Renal cortical epithelial cell (primary cell): Measurements from ENCODE around the gene ABLIM1. TPM values are rescaled to one million over a fixed set of nuclear protein-coding genes. Genes with fewer than 3 reads are reported as not detected.

Experiments used
- DNase-seq: peaks from one replicate; pipeline ENCODE4 v3.0.0-alpha.2; 2011; ENCODE audit warnings: low read depth
- total RNA-seq: library from RNA; depleted of rRNA; stranded (reverse); fragments of >200 nt; gene quantifications from 2 replicates; pipeline ENCODE4 v1.2.3, GENCODE V29; 2014

The ABLIM1 gene
- total RNA-seq, 1 donor from 2014 or later = 77.4 TPM

DNA sequence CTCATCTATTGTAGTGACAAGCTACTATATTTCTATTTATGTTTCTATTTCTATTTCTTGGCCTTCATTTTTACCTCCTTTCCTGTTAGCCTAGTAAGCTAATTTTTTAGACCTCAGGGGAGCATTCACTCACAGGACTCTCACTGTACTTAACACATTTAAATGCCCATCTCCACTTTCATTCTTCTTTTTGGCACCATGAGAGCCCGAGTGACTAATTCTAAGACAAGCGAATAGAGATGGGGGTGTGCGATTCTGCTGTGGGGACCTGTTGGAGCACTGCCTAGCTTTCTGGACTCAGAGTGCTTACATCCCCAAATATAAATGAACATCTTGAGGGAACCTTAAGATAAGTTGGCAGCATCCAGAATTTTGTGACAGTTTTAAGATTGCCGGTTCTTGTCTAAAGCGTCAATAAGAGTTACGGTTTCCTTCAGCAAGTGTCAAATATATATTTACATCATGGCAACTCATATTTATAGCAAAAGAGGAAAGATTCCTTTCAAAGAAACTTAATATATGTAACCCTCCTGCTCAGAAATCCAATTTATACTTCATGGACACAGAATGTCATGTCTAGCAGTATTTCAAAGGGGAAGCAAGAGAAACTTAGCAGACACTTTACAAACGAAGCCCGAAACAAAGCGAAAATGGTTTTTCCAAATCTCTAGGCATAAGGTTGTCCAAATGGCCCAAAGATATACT lies 199.7 kb downstream of the ABLIM1 start:
- DNase-seq = no peak

DNA sequence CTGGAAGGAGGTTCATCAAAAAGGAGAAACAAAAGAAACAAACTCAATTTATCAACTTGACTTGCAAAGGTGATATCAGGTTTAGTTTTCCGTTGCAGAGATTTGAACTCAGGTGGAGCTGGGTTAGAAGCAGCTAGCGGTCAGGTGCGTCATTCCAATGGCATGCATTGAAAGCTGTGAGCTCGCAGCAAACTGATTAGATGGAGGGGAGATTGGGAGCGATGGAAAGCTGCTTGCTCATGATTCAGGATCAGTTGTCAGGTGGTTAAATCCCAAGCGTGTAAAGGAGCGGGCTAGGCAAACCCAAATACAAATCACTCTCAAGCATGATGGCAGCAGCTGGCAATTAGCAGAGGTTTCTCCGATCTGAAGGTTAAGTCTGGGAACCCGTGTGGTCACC lies 204.5 kb downstream of the ABLIM1 start:
- no peak for DNase-seq

DNA sequence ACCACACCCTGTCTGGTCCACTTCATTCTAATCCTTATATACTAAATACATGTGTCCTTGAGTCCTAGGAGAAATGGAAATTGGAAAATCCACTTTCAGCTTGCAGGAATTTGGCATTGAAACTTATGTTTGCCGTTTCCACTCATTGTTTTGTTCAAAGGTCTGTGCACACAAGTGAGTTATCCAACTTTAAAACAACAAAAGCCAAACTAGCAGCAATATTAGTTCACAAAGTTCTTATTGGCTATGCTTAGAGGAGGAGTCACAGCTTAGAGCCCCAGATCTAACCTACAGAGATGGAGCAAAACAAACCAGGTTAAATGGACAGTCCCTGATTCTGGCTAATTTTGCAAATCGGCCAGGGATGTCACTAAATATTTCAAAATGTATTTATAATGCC lies 209.2 kb downstream of the ABLIM1 start:
- no peak for DNase-seq

DNA sequence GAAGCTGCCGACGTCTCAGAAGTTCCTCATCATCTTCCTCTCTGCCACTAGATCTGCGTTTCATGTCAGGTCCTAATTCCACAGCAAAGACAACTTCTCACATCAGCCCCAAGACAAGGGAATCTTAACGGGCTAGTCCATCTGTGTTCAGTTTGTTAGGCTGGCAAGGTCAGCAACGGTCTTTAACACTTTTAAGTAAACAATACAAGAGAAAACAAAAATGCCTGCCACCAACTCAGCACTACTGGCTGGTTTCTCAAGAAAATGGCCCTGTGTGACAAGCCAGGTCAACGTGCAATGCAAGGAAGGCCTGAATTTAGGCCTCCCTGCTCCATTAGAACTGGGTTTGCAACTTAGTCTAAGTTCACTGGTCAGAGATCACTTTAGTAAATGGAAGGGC lies 212.7 kb downstream of the ABLIM1 start:
- DNase-seq = no peak

DNA sequence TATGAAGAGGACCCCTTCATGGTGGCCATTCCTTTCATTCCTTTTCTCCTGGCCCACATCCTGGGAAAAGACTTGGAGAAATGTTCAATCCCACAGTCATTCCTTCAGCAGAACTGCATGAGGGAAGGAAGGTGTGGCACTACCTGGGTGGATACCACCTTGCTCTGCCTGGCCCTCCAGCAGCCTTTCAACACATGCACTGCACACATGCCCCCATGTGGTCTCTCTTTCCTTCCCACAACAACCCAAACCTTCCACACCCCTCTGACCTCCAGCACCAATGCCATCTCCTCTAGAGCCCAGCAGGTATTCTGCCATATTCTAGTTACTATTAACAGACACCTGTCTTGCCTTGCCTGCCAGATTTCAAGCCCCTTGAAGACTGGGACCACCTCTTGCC lies 213.3 kb downstream of the ABLIM1 start:
- DNase-seq = no peak

DNA sequence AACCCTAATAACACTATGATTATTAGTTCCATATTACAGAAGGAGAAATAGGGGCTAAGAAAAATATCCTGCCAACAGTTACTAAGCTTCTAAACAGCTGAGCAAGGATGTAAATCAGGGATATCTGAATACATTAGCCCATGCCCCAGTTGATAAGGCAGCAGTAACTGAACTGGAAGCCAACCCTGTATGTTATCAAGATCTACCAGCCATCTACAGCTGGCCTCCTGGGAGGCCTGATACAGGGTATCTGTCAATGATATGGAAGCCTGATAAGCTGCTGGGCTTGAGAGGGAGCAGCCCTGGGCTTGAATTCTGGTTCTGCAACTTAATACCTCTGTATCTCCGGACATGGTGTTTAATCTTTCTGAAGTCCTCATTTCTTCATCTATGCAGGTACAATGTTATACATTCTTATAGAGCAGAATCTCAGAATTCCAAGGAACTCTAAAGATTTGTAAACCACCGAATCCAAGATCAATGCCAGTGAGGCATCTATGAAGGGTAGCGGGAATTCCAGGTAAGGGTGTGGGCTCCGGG lies 215.9 kb downstream of the ABLIM1 start:
- DNase-seq = no peak

DNA sequence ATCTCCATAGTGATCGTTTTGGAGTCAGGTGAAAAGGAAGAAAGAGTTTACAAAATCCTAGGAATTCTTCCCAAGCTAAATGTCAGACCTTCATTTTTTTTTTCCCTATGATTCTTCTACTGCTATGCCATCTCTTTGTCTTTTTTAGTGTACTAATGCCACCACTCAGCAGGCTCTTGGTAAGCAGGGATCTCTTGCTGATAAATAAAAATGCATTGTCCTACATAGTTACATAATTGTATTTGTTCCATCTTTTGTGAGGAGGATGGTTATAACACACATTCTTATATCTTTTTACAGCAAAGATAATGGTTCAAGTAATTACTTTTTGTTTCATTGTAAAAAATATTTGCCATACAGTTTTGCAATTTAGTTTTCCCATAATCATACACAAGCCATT lies 217.0 kb downstream of the ABLIM1 start:
- DNase-seq = no peak

DNA sequence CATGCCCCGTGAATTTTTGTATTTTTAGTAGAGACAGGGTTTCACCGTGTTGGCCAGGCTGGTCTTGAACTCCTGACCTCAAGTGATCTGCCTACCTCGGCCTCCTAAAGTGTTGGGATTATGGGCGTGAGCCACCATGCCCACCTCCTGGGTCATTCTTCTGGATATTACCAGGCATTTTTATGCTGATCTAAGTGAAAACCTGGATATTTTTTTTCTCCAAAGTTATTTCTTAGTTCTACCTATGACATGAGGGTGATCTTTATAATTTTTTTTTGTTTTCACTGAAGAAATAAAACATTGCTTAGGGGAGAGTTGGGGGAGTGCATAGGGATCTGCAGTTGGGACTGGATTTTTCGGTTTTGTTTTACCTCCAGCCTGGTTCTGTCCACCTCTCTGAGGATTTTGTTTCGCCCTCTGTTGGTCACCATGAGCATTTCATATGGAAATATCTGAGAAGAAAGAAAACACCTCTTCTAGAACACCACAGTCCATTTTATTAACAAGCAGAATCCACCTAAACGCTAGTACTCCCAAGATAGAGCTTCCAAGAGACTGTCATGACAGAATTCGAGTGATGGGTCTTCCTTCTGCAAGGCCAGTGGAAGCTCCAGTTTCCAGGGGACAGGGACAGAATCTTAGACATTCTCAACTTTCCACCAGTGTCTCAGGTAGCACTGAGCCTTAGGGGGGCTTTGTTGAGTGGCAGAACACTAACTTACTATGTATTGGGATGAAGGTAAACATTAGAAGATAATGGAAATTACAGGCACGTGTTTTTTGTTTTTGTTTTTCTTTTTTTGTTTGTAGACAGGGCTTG lies 220.4 kb downstream of the ABLIM1 start:
- peak; percentile 15 for DNase-seq

DNA sequence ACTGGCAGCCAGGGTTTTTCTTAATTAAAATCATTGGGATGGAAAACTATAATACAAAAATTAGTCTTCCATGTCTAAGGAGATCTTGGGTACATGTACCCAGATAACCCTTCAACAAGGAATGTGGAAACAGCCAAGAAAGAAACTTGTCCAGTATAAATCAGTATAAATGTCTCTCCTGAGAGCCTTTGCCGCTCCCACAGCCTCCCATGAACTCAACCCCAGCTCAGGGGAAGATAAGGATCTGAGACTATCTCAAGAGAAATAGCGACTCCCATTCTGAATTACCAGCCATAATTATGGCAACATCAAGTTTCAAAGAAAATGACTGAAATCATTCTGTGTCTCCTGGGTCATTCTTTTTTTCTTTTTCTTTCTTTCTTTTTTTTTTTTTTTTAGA lies 221.1 kb downstream of the ABLIM1 start:
- no peak for DNase-seq

DNA sequence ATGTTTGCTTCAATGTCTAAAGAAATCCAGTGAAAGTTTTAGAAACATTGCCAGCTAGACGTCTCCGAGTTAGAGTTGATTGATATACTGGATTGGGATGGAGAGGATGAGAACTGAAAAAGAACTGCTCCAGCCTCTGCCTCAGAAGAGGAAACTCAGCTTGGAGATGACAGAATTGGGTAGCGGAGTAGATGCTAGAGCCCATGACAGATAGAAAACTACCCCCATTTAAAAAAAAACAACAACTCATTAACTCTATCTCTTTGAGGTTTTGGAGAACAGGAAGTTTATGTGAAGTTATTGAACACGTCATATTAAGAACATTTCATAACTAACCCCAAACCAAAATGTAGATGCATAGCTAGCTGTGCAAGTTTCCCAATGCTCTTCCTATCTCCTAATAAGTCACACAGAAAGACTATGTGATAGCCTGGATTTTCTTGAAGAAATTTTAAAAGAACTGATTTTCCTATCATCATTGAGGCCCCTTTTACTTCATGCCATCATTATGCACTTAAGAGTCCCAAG lies 225.4 kb downstream of the ABLIM1 start:
- no peak for DNase-seq

DNA sequence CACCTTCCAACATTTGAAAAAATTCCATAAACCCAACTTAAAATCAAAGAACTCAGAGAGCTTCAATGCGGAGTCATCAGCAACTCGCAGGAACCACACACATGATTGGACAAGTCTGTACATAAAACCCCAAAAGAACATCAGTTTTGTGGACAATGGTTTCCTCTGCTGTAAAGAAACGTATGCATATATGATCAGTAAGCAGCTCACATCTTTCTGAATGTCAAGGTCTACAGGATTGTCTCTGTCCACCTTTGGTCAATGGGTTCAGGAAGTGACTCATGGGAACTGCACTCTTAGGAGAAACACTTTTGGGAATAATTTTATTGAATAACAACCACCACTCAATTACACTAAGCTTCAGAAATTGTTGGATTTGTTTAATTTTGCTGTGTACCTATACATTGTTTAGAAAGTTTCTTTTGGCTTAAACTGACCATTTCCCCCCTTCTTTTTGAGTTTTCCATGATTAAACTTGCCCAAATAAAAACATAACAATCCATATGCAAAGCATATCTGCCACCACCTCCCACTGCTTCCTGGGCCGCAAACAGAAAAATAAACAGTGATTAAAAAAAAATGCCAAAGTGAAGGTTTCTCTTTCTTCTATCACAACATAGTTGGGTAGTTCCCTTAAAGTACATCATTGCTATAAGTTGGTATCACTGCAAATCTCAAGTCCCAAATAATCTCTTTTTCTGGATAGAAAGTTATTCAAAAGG lies 226.5 kb downstream of the ABLIM1 start:
- no peak for DNase-seq

DNA sequence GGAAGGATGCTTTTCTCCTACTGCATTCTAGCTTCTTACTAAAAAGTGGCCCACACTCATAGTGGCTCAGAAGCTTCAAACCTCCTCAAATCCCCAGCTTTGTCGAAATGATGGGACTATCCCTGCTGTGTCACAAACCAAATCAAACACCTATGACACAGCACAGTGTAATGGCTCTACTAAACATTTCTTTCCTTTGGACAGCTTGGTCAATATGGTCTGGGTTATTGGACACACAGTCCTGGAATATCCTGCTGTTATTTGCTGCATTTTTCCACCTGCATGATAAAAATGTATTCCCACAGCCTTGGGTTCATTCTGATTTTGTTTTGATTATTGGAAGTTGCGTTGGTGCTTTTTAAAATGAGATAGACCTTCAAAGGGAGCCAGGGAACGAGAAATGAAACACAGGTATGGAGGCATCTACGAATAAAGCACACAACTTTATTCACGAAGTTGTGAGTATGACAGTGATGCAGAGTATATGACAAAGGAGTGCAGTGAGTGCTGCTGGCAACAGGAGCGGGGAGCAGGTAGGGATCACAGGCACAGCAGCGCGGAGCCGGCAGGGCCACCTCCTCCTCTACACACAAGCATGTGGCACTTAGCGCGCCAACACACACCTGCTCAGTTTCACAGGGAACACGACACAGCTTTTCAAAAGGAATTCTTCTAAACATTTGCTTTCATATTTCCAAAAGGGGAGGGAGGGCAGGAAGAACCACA lies 227.2 kb downstream of the ABLIM1 start:
- DNase-seq = no peak

DNA sequence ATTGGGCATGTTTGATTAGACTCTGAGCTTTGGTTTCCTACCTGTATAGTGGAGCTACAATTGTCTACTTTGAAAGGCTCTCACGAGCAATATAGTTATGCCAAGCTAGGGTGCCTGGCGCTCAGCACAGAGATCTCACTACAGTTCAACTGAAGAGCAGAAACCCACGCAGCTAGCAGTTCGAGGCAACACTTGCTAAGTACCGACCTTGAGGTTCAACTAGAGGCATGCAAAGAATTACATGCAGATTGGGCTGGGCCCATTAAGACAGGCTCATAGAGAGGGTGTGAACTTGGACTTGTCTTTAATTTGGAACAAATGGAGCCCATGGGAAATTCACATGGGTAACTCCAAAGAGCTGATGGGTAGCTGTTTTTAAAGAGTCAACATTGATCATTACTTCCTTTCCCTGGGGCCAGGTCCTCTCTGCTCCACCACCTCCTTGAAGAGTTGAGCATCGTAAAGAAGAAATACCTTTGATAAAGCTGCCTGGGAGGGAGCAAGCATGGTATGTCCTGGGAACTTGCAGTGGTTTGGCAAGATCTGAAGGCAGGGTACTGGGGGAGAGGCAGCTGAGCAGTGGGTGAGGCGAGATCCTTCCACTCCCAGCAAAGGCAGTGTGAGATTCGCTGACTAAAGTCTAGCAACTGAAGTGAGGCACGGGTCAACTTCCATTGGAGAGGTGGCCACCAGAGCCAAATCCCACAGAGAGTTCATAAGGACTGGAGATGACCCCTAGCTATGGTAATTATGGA lies 228.3 kb downstream of the ABLIM1 start:
- DNase-seq = no peak

DNA sequence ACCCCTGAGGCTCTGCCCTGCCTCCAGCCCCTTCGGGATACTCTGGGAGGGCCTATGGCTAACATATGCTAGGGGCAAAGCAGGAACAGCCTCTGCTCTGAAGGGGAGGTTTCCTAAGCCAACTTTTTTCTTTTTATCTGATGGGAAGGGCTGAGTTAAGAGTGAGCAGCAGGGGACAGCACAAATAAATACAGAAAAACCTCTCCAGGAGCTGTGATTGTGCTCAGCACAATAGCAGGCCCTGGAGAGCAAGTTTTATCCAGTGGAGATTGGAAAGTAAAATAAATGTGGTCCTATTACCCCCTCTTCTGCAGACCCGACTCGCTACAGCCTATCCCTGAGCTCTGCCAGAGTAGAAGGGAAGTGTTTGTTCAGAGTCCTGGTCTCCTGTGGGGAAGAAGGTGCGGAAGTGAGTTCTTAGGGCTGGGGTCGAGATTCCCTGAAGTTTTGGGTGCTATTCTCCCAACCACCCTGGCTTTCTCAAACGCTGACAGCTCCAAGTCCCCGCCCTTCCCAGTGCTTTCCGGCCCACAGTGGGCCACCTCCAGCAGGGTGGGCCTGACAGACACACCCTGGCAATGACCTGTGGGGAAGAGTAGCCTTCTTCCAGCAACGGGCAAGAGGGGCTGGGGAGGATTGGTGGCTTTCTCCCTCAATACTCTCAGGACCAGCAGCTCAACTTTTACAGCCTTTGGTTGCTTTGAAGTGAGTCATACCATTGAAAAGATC lies 230.8 kb downstream of the ABLIM1 start:
- no peak for DNase-seq

DNA sequence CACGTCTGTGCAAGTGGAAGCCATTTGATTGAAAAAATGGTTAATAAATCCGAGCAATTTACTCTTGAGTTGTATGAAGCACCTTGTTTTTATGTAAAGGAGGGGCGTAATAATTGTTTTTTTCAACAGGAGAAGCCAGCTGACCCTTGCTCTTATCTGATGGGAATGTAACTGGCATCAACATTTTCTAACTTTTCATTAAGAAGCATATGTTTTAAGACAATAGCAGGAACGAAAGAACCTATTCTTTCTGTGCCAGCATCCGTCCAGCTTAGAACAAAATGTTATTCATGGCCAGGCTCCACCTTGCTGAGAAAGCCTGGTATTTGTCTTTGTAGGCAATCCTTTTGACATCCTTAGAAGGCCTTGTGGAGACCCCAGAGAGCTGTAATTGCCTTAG lies 231.6 kb downstream of the ABLIM1 start:
- DNase-seq = no peak

DNA sequence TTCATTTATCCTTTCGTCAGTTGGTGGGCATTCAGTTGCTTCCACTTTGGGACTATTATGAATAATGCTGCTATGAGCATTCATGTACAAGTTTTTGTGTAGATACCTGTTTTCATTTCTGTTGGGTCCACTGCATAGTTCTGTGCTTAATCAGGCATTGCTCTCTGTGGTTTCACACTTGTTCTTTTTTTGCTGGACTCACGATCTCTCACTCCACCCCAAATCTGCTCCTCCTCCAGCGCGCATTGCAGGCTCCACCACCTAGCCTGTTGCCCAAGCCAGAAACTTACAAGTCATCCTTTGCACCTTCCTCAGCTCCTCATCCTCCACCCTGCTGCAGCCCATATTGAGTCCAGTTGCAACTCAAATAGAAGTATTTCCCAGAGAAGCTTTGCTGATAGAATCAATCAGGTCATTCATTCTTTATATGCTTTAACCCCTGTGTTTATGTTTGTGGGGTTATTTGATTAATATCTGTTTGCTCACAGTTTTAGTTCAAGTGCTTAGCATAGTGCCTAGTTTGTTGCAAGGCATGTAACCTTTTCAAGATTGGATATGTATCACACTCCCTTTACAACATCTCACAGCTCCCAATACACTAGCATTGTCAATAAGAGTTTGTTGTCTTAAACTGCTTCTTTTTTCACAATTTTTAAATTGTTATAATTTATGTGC lies 237.1 kb downstream of the ABLIM1 start:
- DNase-seq = peak; percentile 48

DNA sequence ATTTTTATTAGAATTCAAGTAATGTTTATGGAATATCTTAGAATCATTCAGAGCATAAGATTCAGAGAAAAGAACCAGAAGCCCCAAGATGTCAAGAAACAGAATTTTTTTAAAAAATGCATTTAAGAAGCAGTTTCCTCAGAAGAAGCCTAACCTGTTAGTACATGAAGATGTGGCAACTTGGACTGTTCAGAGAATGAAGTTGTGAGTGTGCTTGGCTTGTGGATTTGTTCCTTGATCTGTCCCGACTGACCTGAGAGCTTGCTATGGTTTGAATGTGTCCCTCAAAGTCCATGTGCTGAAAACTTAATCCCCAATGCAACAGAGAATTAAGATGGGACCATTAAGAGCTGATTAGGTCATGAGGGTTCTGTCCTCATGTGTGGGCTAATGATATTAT lies 240.0 kb downstream of the ABLIM1 start:
- no peak for DNase-seq

DNA sequence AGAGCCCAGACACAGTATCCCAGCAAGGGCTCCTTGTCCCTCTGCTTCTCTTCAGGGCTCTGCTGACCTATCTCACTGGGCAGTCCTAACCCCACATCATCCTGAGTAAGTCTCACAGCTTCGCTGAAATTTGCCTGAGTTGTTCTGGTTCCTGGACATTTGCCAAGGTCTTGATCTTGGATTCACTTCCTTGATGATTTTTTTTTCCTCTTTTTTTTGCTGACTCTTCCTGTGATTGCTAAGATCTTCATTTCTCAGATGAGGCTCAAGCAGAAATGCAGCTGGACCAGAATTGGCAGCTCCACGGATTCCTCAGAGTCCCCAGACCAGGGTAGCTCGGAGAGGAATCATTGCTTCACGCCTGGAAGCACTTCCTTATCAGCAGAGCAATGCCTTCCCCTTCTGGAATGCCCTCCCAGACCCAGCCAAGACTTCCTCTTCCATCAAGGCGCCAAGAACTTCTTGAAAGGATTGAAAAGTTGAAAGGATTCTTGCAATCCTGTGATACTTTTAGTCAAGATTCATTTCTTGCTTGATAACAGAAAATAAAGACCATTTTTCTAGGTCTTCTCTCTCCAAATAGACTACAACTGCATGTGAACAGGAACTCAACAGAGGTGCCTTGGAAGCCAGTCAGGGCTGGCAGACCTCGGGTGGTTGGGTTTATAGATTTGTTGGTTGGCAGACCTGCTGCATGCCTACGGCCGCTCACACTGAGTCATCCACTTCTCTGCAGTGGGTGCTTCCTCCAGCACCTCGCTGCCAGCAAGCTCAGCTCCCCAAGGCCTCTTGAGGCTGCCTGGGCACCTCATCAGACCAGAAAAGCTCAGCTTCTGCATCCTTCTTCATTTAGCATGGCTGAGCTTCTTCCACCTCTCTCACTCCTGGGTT lies 244.9 kb downstream of the ABLIM1 start:
- DNase-seq = peak; percentile 95
